Measurements from ENCODE around the gene CLIC4. TPM values are rescaled to one million over a fixed set of nuclear protein-coding genes. Genes with fewer than 3 reads are reported as not detected.

The CLIC4 gene
- total RNA-seq, 1 experiment from 2014 or later = 262 TPM

DNA sequence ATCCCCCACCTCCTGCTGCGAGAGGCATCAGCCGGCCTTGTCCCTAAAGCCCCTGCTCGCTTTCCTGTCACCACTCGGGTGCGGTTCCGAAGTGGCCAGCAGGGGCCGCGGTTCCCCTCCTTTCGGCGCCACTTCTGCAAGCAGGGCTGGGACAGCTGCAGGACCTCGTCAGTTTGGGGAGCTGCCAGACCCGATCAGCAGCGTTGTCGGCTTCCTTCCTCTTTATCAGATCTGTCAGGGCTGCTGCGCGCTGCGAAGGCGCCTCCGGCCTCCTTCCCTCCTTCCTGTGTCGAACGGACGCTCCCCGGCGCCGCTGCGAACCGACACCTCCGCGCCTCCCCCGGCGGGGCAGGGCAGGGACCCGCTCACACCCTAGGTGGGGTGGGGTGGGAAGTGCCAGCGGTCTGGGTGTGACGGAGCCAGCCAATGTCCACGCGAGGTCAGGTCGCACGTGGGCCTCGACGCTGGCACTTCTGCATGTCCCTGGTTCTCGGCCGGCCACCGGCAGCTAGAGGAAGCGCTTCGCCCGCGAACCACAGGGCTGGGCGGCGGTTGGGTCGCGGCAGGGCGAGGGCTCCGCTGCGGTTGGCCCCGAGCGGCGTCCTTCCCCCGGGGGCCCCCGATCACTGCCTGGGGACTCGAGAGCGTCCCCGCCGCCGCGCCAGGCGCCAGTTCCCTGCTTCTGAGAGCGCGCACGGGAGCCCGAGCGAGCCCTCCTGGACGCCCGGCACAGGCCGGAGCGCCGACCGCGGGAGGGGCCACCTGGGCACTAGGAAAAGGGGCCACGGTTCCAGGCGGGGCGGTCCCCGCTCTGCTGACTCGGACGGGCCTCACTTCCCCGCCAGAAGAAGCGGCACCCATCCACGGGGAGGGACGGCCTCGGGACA, 103.0 kb downstream of the CLIC4 start (continued):
- TF ChIP-seq SOX15 (CRISPR knock-in tag; IDR thresholded peaks at IDR 0.05) (no peak), SP1 (CRISPR knock-in tag; conservative IDR thresholded peaks at IDR 0.05) (peak; percentile 63; the same call in 1 of the 2 replicates), OVOL2 (CRISPR knock-in tag; IDR thresholded peaks at IDR 0.05; ENCODE audit: borderline replicate concordance) (no peak), GABPB1 (CRISPR knock-in tag; IDR thresholded peaks at IDR 0.05) (0 out of 2 replicates have a peak, but pooled peaks have one; percentile 28), JAZF1 (CRISPR knock-in tag; IDR thresholded peaks at IDR 0.05) (no peak), JUN (CRISPR knock-in tag; IDR thresholded peaks at IDR 0.05) (0 out of 2 replicates have a peak, but pooled peaks have one; percentile 38), NR3C1 (CRISPR knock-in tag; conservative IDR thresholded peaks at IDR 0.05; ENCODE audit: low read depth) (no peak), ZNF232 (CRISPR knock-in tag; IDR thresholded peaks at IDR 0.05) (no peak), SMAD4 (CRISPR knock-in tag; IDR thresholded peaks at IDR 0.05) (0 out of 2 replicates have a peak, but pooled peaks have one; percentile 32), NR2C2 (CRISPR knock-in tag; IDR thresholded peaks at IDR 0.05) (no peak), ZNF317 (CRISPR knock-in tag; IDR thresholded peaks at IDR 0.05; ENCODE audit: borderline replicate concordance, low read depth) (peak; percentile 32; the same call in 1 of the 2 replicates)
- TF ChIP-seq, protein P1, sequence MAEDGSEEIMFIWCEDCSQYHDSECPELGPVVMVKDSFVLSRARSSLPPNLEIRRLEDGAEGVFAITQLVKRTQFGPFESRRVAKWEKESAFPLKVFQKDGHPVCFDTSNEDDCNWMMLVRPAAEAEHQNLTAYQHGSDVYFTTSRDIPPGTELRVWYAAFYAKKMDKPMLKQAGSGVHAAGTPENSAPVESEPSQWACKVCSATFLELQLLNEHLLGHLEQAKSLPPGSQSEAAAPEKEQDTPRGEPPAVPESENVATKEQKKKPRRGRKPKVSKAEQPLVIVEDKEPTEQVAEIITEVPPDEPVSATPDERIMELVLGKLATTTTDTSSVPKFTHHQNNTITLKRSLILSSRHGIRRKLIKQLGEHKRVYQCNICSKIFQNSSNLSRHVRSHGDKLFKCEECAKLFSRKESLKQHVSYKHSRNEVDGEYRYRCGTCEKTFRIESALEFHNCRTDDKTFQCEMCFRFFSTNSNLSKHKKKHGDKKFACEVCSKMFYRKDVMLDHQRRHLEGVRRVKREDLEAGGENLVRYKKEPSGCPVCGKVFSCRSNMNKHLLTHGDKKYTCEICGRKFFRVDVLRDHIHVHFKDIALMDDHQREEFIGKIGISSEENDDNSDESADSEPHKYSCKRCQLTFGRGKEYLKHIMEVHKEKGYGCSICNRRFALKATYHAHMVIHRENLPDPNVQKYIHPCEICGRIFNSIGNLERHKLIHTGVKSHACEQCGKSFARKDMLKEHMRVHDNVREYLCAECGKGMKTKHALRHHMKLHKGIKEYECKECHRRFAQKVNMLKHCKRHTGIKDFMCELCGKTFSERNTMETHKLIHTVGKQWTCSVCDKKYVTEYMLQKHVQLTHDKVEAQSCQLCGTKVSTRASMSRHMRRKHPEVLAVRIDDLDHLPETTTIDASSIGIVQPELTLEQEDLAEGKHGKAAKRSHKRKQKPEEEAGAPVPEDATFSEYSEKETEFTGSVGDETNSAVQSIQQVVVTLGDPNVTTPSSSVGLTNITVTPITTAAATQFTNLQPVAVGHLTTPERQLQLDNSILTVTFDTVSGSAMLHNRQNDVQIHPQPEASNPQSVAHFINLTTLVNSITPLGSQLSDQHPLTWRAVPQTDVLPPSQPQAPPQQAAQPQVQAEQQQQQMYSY (CRISPR knock-in tag; IDR thresholded peaks at IDR 0.05) = no peak
- TF ChIP-seq, protein P2, sequence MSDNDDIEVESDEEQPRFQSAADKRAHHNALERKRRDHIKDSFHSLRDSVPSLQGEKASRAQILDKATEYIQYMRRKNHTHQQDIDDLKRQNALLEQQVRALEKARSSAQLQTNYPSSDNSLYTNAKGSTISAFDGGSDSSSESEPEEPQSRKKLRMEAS (CRISPR knock-in tag; IDR thresholded peaks at IDR 0.05) = peak; percentile 92
- TF ChIP-seq, protein P3, sequence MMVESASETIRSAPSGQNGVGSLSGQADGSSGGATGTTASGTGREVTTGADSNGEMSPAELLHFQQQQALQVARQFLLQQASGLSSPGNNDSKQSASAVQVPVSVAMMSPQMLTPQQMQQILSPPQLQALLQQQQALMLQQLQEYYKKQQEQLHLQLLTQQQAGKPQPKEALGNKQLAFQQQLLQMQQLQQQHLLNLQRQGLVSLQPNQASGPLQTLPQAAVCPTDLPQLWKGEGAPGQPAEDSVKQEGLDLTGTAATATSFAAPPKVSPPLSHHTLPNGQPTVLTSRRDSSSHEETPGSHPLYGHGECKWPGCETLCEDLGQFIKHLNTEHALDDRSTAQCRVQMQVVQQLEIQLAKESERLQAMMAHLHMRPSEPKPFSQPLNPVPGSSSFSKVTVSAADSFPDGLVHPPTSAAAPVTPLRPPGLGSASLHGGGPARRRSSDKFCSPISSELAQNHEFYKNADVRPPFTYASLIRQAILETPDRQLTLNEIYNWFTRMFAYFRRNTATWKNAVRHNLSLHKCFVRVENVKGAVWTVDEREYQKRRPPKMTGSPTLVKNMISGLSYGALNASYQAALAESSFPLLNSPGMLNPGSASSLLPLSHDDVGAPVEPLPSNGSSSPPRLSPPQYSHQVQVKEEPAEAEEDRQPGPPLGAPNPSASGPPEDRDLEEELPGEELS (CRISPR knock-in tag; IDR thresholded peaks at IDR 0.05) = peak; percentile 28; the same call in 1 of the 2 replicates
- TF ChIP-seq, protein P4, sequence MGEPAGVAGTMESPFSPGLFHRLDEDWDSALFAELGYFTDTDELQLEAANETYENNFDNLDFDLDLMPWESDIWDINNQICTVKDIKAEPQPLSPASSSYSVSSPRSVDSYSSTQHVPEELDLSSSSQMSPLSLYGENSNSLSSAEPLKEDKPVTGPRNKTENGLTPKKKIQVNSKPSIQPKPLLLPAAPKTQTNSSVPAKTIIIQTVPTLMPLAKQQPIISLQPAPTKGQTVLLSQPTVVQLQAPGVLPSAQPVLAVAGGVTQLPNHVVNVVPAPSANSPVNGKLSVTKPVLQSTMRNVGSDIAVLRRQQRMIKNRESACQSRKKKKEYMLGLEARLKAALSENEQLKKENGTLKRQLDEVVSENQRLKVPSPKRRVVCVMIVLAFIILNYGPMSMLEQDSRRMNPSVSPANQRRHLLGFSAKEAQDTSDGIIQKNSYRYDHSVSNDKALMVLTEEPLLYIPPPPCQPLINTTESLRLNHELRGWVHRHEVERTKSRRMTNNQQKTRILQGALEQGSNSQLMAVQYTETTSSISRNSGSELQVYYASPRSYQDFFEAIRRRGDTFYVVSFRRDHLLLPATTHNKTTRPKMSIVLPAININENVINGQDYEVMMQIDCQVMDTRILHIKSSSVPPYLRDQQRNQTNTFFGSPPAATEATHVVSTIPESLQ (CRISPR knock-in tag; IDR thresholded peaks at IDR 0.05) = no peak
- TF ChIP-seq, protein P5, sequence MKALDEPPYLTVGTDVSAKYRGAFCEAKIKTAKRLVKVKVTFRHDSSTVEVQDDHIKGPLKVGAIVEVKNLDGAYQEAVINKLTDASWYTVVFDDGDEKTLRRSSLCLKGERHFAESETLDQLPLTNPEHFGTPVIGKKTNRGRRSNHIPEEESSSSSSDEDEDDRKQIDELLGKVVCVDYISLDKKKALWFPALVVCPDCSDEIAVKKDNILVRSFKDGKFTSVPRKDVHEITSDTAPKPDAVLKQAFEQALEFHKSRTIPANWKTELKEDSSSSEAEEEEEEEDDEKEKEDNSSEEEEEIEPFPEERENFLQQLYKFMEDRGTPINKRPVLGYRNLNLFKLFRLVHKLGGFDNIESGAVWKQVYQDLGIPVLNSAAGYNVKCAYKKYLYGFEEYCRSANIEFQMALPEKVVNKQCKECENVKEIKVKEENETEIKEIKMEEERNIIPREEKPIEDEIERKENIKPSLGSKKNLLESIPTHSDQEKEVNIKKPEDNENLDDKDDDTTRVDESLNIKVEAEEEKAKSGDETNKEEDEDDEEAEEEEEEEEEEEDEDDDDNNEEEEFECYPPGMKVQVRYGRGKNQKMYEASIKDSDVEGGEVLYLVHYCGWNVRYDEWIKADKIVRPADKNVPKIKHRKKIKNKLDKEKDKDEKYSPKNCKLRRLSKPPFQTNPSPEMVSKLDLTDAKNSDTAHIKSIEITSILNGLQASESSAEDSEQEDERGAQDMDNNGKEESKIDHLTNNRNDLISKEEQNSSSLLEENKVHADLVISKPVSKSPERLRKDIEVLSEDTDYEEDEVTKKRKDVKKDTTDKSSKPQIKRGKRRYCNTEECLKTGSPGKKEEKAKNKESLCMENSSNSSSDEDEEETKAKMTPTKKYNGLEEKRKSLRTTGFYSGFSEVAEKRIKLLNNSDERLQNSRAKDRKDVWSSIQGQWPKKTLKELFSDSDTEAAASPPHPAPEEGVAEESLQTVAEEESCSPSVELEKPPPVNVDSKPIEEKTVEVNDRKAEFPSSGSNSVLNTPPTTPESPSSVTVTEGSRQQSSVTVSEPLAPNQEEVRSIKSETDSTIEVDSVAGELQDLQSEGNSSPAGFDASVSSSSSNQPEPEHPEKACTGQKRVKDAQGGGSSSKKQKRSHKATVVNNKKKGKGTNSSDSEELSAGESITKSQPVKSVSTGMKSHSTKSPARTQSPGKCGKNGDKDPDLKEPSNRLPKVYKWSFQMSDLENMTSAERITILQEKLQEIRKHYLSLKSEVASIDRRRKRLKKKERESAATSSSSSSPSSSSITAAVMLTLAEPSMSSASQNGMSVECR (CRISPR knock-in tag; IDR thresholded peaks at IDR 0.05; ENCODE audit: borderline replicate concordance) = peak; percentile 92; the same call in 1 of the 2 replicates
- TF ChIP-seq, protein P6, sequence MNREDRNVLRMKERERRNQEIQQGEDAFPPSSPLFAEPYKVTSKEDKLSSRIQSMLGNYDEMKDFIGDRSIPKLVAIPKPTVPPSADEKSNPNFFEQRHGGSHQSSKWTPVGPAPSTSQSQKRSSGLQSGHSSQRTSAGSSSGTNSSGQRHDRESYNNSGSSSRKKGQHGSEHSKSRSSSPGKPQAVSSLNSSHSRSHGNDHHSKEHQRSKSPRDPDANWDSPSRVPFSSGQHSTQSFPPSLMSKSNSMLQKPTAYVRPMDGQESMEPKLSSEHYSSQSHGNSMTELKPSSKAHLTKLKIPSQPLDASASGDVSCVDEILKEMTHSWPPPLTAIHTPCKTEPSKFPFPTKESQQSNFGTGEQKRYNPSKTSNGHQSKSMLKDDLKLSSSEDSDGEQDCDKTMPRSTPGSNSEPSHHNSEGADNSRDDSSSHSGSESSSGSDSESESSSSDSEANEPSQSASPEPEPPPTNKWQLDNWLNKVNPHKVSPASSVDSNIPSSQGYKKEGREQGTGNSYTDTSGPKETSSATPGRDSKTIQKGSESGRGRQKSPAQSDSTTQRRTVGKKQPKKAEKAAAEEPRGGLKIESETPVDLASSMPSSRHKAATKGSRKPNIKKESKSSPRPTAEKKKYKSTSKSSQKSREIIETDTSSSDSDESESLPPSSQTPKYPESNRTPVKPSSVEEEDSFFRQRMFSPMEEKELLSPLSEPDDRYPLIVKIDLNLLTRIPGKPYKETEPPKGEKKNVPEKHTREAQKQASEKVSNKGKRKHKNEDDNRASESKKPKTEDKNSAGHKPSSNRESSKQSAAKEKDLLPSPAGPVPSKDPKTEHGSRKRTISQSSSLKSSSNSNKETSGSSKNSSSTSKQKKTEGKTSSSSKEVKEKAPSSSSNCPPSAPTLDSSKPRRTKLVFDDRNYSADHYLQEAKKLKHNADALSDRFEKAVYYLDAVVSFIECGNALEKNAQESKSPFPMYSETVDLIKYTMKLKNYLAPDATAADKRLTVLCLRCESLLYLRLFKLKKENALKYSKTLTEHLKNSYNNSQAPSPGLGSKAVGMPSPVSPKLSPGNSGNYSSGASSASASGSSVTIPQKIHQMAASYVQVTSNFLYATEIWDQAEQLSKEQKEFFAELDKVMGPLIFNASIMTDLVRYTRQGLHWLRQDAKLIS (CRISPR knock-in tag; IDR thresholded peaks at IDR 0.05; ENCODE audit: borderline replicate concordance) = no peak
